ENCODE data around the gene TRIP13.
"Not testable (repeated sequence)": the region's sequence is repeated elsewhere in the genome, so short reads cannot be mapped to it uniquely, and the experiment has no call there.

The TRIP13 gene

DNA sequence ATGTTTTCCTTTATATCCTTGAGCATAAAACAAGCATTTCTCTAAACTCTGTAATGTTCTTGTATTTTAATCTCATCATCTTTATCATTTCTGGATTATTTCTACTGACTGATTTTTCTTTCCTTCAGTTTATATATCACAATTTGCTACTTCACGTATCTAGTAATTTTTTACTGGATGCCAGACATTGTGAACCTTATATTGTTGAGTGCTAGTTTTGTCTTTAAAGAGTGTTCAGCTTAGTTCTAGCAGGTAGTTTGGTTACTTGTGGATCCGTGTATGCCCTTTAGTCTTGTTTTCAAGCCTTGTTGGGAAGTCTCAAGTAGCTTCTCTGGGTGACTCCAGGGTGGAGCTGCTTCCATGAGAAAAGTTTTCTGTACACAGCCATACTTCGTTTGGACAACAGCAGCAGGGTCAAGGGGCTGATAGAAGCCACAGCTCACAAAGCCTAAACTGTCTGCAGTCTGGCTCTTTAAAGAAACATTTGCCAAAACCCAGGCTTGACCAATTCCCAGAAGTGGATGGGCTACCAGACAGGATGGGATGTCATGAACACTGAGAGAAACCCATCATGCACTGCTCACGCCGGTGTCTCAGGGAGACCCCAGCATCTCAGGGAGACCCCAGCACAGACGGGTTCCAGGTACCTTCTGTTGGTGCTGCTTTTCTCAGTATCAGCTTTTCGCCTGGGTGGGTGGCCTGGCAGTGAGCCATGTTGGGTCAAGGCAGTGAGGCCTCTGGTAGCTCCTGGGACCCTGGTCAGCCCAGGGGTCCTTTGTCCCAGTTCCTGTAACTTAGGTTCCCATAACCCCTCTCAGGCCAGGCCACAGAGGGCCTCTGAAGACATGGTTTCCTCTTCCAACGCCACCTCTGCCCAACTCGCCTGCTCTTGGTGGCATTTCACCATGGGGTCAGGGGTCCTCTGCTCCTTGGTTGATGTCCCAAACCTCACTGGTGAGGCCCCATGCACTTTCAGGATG is 29.1 kb downstream of the TRIP13 start:
- no peak for DNase-seq (ENCODE audit: low read depth)

- no peak for DNase-seq (ENCODE audit: low read depth)
Measured at GRCh38 chr5:922436-923280, 30.0 kb downstream of the TRIP13 start.

DNA sequence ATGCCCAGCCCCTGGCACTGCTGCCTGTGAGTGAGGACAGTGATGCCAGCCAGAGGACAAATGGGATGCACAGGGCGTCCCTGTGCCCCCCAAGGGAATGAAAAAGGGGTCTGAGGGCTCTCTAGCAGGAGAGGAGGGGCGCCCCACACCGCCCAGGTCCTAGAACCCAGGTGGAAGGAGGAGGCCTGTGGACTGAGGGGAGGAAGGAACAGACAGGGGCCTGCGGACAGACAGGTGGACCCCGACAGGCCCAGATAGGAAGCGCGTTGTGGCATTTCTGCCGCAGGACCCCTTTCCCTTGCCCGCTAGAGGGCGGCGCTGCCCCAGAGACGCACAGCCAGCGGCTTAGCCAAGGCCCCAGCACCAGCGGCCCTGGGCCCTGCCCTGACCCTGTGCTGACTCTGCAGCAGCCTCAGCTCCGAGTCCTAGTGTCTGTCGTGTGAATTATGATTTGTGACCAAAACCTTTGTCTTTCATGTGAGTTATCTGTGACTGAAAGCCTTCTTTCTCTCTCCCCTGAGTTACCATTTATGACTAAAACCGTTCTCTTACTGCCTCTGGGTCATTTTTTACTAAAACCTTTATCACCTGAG is 30.7 kb downstream of the TRIP13 start:
- peak; percentile 48 for DNase-seq (ENCODE audit: low read depth)

GRCh38 chr5:926417-927171 is 33.9 kb downstream of the TRIP13 start:
- DNase-seq (ENCODE audit: low read depth) = no peak

DNA sequence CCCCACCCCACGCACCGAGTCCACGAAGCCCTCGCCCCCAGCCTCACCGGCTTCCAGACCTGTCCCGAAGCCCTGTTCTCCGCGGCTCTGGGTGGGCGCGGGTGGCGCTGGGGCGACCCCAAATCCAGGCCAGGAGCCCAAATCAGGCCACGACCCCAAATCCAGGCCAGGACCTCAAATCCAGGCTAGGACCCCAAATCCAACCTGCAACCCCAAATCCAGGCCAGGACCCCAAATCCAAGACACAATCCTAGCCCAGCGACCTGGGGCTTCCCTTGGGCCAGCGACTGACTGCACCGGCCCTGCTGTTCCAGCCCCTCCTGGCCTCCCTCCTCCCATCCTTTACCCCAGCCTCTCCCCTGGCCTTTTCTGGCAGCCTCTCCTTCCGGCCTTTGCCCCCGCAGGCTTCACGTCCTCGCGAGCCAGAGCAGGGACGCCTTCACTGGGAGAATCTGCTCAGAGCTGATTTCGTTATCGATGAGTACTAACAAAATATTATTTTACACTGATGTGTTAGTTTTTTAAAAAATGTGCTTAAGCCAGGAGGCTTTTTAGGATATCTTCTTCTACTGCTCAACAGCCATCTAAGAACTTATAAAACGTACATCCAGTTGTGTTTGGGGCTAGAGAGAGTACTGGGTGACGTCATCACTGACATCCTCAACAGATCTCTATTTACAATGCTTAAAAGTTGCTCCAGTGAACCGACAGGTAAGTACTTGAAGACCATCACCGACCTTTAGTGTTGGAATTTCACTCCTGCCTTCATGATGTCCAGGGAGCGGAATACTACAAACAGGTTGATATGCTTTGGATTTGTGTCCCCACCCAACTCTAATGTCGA is 34.7 kb downstream of the TRIP13 start:
- DNase-seq (ENCODE audit: low read depth) = no peak

DNA sequence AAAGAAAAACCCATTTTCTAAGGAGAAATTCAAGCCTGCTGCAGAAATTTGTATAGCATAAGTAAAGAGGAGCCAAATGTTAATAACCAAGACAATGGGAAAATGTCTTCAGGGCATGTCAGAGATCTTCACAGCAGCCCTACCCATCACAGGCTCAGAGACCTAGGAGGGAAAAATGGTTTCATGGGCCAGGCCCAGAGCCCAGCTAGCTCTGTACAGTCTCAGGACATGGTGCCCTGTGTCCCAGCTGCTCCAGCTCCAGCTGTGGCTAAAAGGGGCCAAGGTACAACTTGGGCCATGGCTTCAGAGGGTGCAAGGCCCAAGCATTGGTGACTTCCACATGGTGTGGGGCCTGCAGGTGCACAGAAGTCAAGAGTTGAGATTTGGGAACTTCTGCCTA is 36.5 kb downstream of the TRIP13 start:
- not testable (repeated sequence) for DNase-seq (ENCODE audit: low read depth)

DNA sequence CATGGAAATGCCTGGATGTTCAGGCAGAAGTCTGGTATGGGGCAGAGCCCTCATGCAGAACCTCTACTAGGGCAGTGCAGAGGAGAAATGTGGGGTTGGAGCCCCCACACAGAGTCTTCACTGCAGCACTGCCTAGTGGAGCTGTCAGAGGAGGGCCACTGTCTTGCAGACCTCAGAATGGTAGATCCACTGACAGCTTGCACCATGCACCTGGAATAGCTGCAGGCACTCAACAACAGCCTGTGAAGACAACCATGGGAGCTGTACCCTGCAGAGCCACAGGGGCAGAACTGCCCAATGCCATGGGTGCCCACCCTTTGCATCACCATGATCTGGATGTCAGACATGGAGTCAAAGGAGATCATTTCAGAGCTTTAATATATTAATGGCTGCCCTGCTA is 36.9 kb downstream of the TRIP13 start:
- no peak for DNase-seq (ENCODE audit: low read depth)

DNA sequence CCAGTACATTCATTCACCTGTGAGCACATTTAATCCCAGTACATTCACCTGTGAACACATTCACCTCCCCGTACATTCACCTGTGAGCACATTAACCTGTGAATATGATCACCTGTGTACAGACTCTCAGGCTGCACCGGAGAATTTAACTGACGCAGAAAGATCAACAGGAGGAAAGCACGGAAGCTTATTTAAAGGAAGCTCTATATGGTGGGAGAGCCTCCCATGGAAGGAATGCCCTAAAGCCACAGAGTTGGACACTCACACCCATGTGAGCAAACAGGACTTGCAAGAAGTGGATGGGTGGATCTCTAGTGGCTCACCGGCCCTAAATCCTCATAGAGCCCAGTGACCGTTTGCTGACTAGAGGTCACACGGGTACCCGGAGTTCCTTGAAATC is 38.2 kb downstream of the TRIP13 start:
- no peak for DNase-seq (ENCODE audit: low read depth)

- no peak for DNase-seq (ENCODE audit: low read depth)
Measured at GRCh38 chr5:931570-932145, 39.0 kb downstream of the TRIP13 start.

GRCh38 chr5:932151-932627 is 39.5 kb downstream of the TRIP13 start:
- DNase-seq (ENCODE audit: low read depth) = no peak

- no peak for DNase-seq (ENCODE audit: low read depth)
Measured at GRCh38 chr5:932628-933250, 40.1 kb downstream of the TRIP13 start.

- DNase-seq (ENCODE audit: low read depth) = no peak
Measured at GRCh38 chr5:933251-933861, 40.7 kb downstream of the TRIP13 start.

DNA sequence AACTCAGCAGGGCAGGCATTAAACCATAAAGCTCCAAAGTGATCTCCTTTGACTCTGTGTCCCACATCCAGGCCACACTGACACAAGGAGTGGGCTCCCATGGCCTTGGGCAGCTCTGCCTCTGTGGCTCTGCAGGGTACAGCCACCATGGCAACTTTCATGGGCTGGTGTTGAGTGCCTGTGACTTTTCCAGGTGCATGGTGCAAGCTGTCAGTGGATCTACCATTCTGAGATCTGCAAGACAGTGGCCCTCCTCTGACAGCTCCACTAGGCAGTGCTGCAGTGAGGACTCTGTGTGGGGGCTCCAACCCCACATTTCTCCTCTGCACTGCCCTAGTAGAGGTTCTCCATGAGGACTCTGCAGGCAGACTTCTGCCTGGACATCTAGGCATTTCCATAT is 41.3 kb downstream of the TRIP13 start:
- DNase-seq (ENCODE audit: low read depth) = not testable (repeated sequence)

DNA sequence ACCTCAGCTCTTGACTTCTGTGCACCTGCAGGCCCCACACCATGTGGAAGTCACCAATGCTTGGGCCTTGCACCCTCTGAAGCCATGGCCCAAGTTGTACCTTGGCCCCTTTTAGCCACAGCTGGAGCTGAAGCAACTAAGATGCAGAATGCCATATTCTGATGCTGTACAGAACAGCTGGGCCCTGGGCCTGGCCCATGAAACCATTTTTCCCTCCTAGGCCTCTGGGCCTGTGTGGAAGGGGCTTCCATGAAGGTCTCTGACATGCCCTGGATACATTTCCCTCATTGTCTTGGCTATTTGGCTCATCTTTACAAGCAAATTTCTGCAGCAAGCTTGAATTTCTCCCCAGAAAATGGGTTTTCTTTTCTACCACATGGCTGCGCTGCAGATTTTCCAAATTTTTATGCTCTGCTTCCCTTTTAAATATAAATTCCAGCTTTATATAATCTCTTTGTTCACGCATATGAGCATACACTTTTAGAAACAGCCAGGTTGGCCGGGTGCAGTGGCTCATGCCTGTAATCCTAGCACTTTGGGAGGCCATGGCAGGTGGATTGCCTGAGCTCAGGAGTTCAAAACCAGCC is 41.8 kb downstream of the TRIP13 start:
- DNase-seq (ENCODE audit: low read depth) = not testable (repeated sequence)

DNA sequence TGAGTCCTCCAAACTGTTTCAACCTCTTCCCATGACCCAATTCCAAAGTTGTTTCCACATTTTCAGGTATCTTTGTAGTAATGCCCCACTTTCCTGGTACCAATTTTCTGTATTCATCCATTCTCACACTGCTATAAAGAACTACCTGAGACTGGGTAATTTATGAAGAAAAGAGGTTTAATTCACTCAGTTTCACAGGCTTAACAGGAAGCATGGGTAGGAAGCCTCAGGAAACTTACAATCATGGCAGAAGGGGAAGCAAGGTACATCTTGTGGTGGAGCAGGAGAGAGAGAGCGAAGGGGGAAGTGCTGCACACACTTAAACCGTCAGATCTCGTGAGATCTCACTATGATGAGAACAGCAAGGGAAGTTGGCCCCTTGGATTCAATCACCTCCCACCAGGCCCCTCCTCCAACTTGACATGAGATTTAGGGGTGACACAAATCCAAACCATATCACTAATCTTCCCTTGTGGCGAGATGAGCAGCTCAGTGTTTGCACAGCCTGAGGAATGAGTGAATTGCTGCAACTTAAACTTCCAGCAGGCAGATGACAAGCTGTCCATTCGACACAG is 42.9 kb downstream of the TRIP13 start:
- no peak for DNase-seq (ENCODE audit: low read depth)

DNA sequence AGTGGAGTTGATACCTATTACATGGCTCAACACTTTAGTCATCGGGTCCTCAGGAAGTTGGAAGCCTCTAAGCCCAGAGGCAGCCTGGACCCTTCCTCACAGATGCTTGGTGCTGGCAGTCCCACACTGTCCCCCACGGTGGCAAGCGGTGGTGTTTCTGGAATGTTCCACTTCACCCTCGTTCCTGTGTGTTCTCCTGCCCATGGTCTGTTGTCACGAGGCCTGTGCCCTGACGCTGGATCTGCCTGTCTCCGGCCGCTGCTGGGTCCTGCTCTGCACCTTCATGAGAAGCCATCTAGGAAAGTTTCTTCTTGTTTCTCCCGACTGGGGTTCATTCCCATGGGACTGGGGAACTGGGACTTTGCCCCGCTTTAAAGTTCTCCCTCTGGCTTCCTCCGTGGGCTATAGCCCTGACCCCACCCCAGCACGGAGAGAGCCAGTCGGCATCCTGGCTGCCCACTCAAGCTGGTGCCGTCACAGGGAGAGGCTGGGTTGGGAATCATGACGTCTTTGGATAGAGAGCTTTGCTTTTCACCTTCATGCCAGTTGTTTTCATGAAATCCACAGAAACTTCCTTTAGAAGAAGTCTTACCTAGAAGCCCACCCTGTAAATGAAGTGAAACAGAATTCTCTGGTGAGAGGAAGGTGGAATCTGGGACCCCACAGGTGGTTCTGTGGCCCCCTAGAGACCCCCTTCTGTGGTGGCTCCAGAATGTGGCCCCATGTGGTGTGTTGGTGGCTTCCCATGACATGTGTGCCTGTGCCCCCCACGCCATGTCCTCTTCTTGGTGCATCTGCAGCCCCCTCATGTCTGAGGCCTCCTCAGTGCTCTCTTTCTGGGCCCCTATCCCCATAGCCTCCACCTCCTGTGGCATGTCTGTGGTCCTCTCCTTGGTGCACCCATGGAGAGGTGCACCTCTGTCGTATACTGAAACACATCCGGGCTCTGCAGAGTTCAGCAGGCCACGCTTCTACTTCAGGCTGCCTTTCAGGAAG is 43.8 kb downstream of the TRIP13 start:
- DNase-seq (ENCODE audit: low read depth) = no peak

DNA sequence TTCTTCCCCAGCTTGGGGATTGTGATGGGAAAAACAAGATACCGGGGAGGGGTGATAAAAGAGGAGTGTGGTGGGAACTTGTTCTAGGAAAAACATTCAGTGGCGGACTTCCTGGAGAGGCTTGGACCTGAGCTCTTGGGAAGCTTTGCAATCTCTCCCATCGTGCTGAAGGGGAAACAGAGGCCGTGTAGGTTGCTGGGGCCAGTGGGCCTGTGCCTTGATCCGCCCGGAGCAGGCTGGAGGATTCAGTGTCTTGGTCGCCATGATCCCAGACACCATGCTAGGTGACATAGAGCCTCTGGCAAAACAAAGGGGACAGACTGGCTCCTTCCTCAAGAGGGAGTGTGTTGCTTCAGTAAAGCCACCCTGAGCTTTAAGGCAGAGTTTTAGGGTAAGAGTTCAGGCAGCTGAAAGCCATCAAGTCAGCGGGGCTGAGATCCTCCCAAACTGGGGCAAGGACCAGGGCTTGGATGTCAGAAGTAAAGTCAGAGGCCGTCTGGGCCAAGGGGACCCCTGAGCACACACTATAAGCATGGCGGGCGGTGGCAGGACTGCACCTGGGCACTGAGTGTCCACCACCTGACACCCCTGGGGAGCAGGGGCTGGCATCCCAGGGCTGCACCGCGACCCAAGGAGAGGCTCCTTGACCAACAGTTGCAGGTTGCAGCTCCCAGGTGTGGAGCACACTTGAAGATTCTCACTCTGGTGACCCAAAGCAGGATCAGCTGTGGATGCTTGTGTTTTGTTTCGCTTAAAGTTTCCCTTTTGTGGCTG is 44.7 kb downstream of the TRIP13 start:
- DNase-seq (ENCODE audit: low read depth) = no peak

Measured in activated T-helper 1 cell treated with Interleukin-2 at 50 U/mL for 16 hours (primary cell).